ENCODE measurements around the gene PILRB.
"Not testable (repeated sequence)": the region's sequence is repeated elsewhere in the genome, so short reads cannot be mapped to it uniquely, and the experiment has no call there.

Gene PILRB

DNA sequence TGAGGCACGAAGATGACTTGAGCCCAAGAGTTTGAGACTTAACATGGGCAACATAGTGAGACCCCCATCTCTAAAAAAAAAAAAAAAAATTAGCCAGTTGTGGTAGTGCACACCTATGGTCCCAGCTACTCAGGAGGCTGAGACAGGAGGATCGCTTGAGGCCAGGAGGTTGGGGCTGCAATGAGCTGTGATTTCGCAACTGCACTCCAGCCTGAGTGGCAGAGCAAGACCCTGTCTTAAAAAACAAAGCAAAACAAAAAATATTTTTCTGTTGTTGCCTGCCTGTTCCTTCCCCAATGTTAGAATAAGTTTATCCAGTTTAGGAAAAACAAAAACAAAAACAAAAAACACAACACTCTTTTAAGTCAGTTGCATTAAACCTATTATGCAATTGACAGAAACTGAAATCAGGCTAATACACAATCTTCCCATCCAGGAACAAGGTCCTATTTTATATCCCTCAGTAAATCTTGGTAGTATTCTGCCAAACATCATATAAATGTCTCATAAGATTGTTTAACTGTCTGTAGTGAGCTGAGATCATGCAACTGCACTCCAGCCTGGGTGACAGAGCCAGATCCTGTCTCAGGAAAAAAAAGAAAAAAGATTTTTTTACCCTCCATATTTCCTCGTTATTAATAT lies 20.3 kb downstream of the PILRB start:
- no peak for FAIRE-seq

DNA sequence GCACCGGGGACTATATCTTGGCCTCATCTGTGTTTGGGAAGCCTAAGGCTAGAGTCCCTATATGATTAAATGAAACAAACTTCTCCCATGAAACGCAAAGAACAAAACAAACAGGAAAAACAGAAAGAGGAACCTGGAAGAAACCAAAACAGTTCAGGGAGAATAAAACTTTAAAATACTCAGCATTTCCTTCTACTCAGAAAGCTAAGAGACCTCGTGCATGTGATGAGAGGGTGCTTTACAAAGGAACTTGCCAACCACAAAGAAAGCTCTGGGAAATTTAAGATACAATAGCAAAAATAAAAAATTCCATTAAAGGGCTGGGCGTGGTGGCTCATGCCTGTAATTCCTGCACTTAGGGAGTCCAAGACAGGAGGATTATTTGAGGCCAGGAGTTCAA lies 22.3 kb downstream of the PILRB start:
- no peak for FAIRE-seq

DNA sequence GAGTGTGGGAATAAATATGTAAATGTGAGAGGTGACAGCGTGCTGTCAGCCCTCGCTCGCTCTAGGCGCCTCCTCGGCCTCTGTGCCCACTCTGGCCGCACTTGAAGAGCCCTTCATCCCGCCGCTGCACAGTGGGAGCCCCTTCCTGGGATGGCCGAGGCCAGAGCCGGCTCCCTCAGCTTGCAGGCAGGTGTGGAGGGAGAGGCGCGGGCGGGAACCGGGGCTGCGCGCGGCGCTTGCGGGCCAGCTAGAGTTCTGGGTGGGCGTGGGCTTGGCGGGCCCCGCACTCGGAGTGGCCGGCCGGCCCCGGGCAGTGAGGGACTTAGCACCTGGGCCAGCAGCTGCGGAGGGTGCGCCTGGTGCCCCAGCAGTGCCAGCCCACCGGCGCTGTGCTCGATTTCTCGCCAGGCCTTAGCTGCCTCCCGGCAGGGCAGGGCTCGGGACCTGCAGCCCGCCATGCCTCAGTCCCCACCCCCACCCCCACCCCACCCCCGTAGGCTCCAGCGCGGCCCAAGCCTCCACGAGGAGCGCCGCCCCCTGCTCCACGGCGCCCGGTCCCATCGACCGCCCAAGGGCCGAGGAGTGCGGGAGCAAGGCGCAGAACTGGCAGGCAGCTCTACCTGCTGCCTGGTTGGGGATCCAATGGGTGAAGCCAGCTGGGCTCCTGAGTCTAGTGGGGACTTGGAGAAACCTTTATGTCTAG lies 23.8 kb downstream of the PILRB start:
- FAIRE-seq: not testable (repeated sequence)

DNA sequence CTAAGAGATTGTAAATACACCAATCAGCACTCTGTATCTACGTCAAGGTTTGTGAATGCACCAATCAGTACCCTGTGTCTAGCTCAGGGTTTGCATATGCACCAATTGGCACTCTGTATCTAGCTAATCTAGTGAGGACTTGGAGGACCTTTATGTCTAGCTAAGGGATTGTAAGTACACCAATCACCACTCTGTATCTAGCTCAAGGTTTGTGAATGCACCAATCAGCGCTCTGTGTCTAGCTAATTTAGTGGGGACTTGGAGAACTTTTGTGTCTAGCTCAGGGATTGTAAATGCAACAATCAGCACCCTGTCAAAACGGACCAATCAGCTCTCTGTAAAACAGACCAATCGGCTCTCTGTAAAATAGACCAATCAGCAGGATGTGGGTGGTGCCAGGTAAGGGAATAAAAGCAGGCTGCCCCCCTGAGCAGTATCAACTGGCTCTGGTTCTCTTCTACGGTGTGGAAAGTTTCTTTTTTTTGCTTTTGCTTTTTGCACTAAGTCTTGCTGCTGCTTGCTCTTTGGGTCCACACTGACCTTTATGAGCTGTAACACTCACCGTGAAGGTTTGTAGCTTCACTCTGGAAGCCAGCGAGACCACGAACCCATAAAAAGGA lies 24.4 kb downstream of the PILRB start:
- not testable (repeated sequence) for FAIRE-seq

DNA sequence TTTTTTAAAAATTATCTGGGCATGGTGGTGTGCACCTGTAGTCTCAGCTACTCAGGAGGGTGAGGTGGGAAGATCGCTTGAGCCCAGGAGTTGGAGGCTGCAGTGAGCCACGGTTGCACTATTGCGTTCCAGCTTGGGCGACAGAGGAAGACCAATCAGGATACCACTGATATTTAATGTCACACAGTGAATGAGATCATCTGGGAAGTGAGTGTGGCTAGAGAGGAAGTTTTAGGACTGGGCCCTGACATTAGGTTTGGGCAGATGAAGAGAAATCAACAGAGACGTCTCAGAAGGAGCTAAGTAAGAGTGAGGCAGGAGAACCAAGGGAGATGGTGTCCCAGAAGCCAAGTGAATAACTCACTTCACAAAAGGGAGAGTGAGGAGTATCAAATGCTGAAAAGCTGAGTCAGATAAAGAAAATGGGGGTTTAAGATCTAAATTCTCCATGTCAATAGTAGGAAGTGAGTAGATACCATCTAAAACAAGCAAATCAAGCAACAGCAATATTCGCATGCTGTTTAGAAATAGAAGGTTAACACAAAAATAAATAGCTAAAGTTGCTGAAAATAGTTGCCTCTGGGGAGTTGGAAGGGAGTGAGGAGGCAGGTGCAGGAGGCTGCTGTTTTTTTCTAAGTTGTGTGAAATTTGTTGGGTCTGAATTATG lies 26.8 kb downstream of the PILRB start:
- FAIRE-seq: no peak

DNA sequence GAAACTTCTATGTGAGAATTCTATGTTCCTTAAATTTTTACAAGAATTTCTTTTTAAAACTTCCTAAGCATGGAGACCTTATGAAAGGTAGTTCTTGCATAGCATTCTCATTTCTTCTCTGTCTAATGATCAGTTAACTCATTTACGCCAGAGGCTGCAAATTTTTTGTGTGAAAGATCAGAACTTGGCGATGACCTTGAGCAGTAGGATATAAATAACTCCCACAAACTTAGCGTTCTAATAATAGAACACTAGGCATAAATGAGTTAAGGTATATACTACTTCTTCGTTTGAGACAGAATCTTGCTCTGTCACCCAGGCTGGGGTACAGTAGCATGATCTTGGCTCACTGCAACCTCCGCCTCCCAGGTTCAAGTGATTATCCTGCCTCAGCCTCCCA lies 29.0 kb downstream of the PILRB start:
- no peak for FAIRE-seq

DNA sequence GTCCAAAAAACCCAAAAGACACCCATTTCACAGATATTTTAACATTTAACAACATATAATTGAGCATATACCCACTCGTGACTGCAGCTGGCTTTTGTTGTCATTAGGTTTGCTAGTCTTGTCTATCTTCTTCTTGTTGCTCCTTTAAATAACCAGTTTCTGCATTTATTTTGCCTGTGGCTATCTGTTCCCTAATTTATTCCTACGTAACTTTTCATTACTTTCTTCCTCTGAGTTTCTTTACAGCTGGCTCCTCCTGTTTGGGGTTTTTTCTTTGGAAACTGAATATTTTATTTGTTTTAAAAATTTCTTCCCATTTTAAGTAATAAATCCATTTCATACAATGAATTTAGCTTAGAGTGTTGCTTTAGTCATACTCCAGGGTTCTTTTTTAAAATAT lies 29.8 kb downstream of the PILRB start:
- no peak for FAIRE-seq

DNA sequence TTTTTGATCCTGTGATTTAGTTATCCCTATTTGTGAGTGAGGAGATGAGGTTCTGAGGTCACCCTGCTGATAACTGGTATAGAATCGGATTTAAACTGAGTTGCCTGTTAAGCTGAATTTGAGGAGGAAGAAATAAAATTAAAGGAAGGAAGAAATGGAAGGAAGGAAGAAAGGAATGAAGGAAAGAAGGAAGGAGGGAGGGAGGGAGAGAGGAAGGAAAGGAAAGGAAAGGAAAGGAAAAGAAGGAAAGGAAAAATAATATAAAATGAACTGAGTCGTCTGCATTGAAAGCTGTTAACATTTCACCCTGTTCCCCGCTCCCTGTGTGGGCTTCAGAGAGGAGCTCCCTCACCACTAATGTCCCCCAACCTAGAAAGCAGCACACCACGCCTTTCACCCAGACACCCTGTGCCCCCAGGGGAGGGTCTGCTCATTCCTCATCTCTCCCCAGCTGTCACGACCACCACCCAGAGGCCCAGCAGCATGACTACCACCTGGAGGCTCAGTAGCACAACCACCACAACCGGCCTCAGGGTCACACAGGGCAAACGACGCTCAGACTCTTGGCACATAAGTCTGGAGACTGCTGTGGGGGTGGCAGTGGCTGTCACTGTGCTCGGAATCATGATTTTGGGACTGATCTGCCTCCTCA lies 31.6 kb downstream of the PILRB start:
- FAIRE-seq: no peak

DNA sequence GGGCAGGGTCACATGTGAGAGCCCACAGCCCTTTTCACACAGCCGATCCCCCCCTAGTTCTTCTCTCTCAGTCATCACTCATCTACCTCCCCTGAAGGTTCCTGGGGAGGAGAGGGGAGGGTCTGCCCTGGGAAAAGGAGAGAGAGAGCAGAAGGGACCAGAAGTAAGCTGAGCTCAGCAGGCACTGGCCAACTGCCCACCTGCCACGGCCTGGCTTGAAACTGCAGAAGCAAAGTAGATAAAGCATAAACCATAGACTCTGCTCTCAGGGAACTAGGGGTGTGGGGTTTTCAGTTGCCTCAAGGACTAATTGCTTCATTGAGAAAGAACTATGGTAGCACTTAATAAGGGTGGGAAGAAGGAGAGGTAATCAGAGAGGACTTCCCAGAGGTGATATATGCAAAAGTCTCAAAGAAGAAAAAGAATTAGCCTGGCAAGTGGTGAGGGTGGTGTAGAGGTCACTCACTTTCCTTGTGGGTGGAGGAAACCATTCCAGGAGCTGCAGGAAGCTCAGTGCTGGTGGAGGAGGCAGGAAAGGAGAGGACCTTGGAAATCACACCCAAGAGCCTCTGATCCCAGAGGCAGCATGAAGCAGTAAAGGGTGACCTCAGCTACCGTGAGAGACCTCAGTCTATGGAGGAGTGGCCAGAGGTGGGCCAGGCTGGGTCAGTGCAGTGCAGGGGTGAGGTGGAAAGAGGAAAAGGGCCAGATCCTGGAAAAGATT lies 32.5 kb downstream of the PILRB start:
- no peak for FAIRE-seq

DNA sequence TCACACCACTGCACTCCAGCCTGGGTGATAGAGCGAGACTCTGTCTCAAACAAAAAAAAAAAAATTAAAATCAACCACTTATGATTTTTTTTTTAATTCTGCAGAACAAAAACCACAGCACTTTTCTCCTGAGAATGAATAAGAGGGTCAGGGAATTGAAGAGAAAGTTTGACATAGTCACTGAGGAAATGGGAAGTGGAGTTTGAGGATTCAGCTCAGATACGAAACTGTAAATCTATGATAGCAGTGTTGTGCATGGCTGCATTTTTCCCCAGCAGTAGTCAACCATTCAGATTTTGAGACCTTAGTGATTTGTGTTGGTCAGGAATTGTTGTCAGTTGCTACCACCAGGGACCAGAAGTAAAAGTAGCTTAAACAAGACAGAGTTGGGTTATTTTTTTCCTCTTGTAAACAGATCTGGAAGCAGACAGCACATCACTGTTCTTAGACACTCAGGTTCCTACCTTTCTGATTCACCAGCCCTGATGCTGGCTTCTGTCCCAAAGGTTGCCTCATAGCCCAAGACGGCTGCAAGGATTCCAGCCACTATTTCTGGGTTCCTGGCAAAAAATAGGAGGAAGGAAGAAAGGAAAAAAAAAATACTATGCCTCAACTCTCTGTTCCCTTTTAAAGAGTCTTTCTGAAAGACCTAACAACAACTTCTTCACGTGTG lies 35.5 kb downstream of the PILRB start:
- no peak for FAIRE-seq

DNA sequence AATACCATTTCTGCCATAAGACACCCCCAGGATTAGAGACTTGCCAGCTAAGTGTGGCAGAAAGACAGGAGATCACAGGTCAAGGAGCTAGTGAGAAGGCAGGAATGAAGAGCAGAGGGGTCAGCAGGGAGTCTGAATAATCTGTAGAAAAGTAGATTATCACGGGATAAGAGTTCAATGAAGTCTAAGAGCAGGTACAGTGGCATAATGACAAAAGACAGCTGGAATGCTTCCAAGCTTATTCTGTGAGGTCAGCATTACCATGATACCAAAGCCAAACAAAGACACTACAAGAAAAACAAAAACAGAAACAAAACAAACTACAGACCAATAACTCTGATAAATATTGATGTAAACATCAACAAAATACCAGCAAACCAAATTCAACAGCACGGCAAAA lies 36.2 kb downstream of the PILRB start:
- no peak for FAIRE-seq

DNA sequence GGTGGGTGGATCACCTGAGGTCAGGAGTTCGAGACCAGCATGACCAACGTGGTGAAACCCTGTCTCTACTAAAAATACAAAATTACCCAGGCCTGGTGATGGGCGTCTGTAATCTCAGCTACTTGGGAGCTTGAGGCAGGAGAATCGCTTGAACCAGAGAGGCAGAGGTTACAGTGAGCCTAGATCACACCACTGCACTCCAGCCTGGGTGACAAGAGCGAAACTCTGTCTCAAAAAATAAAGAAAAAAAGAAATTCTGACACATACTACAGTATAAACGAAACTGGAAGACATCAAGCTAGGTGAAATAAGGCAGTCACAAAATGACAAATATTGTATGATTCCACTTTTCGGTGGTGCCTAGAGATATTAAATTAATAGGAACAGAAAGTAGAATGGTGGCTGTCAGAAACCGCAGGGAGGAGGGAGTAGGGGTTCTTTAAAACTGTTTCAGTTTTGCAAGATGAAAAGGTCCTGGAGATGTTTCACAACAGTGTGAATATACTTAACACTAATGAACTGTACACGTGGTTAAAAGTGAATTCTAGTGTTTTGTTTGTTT lies 38.6 kb downstream of the PILRB start:
- FAIRE-seq: no peak

DNA sequence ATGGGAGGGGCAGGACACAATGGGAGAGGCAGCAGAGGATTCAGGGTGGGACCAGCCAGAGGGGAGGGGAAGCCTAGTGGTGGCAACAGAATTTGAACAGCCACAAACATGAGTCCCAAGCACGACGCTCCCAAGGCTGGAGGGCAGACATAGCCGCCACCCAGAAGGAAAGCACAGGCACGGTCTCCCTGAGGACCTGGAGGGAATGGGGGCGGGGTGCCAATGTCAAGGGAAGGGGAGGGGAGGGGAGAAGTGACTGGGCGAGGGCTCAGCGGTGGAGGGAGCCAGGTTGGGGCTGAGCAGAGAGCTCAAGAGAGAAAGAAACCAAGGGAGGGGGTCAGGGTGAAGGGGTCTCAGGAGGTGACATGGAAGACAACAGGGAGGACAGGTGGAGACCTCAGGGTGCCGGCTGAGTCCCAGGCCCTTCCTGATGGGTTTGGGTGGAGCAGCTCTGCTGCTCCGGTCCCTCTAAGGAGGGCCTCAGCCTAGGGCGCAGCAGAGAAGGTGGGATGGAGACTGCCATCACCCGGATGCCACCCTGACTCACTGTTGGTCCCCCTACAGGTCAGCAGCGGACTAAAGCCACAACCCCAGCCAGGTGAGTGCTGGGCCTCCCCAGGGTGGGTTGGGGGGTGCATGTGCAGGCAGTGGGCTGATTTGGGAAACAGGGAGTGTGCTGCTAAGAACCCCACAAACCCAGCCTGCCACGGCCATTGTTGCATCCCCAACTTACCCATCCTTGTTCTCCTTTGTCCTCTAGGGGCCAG lies 39.6 kb downstream of the PILRB start:
- FAIRE-seq: no peak

DNA sequence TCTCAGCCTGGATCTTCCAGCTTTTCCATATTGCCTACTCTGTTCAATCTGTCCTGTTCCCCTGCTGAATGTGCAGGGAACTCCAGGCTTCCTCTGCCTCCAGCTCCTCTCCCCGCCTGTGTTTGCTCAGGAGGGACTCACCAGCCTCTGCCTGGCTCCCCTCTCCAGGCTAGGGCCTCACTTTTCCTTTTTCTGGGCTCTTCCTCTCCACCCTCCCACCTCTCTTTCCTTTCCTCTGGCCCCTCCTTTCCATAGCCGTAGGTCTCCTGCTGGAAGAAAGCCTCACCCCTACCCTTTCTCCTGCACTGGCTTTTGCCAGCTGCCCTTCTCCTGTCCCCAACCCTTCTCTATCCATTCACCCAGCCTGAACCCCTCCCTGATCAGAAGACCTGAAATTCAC lies 40.3 kb downstream of the PILRB start:
- no peak for FAIRE-seq

DNA sequence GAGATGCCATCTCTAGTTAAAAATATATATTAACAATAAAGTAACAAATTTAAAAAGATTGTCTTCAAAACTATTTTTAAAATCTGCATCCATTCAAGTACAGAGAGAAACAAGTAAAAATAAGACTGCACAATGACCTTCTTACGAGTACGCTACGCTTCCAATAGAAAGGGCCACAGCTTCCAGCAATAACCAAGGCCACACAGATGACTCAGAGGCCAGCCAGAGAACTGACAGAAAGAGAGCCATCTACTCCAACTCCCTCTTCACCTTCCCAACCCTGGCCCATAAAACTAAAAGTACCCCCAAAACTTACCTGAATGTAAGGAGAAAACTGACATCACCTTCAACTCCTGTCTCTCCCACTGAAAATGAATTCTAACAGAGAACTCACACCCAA lies 42.1 kb downstream of the PILRB start:
- FAIRE-seq: no peak

DNA sequence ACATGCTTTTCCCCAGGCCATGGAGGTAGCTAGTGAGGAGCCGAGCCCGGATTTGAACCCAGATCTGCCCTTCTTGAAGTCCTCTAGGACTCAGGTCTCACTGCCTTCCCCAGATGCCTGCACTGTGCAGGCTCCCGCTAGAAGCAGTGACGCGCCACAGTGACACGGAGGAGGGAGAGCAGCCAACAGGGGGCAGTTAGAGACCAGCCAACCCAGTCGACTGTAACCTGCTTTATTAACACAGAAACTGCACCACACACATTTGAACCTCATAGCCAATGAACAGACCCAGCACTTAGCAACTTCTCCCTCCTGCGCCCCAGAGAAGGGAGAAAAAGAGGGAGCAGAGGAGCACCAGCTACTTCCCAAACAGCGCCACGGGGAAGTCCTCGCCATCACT lies 42.7 kb downstream of the PILRB start:
- no peak for FAIRE-seq

DNA sequence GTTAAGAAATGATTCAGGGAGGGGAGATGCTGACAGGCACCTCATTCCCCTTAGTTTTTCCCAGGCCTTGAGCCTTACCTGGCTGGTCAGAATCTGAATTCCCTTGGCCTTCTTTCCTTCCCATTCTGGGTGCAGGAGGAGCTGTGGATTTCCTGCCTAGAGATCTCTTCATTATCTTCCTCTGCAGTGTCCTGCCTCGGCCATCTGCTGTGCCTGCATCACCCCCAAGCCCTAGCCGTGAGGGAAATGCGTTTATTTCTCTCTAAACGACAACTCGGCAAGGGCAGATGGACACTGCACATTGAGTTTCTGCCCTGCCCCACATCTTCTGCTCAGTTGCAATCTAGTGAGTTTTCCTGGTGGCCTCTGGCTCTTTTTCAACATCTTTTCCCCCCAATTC lies 43.9 kb downstream of the PILRB start:
- no peak for FAIRE-seq

DNA sequence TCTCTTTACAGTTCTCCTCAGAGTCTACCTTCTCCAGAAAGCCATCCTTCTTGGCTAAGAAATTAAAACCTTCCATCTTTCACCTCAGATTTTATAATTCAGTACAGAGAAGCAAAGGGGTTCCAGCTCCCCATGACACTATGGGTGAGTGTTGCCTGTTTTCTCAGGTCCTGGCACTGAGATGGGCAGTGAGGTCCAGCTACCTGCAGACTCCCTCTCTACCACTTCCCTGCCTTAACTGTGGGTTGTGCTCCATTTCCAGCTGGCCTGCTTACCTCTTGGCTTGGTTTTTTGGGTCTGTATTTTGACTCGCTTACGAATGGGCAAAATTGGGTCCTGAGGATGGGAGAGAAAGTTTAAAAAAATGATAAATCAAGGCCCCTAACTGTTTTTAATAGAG lies 44.3 kb downstream of the PILRB start:
- no peak for FAIRE-seq

DNA sequence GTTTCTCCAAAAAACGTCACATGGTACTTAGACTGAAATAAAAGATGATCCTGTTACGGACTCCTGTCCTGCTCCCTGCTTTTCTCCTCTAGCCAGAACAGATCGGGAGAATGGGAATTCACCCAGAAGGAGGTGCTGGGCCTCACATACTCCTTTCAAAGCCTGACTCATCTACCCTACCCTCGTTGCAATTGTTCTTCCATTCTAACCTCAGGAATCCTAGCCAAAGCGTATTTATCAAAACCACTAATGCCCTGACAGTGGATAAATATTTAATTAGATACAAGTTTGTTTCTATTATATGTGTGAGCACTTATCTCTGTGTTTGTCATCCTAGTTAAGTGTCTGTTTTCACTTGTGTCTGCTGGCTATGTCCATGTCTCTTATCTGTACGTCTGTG lies 48.9 kb downstream of the PILRB start:
- no peak for FAIRE-seq

DNA sequence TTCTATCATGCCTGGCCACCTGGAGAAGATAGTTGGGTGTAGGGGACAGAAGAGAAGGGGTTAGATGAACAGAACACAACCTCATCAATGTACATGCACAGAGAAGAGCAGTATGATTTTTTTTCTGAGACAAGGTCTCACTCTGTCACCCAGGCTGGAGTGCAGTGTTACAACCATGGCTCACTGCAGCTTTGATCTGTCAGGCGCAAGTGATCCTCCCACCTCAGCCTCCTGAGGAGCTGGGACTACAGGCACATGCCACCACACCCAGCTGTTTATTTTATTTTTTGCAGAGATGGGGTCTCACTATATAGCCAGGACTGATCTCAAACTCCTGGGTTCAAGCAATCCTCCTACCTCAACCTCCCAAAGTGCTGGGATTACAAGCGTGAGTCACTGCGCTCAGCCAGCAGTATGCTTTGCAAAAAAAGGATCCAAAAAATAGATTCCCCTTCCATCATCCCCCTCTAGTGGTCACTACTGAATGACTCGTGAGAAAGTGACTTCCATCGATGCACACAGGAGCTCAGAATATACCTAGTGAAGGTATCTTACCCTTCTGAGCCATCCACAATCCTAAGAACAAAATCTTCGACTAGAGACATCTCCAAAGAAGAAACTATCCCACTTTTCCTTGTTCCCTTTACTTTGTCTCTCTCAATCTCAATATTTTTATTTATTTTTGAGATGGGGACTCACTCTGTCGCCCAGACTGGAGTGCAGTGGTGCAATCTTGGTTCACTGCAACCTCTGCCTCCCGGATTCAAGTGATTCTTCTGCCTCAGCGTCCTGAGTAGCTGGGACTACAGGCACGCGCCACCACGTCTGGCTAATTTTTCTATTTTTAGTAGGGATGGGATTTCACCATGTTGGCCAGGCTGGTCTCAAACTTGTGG lies 49.6 kb downstream of the PILRB start:
- FAIRE-seq: no peak
